Measurements from ENCODE around the gene DCDC2.

DNA sequence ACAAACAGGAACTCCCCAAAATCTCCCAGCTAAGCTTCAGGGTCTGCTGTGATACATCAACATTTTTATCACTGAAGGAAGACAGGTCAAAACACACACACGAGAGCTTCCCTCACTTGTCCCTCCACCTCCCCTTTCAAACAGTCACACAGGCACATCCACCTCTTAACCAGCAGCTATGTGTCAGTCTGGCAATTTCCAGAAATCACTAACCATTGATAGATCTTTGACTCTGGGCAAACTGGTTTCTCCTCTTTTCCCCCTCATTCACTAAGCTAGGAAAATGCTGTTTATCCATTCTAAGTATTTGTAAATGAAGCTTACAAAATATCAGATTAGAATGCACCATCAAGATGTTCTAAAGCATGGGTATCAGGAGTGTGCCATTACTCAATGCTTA lies 87.8 kb downstream of the DCDC2 start:
- TF ChIP-seq POLR2A (IDR thresholded peaks at IDR 0.05) (no peak), POLR2AphosphoS5 (IDR thresholded peaks at IDR 0.05) (no peak)
- TF ChIP-seq, protein P1, sequence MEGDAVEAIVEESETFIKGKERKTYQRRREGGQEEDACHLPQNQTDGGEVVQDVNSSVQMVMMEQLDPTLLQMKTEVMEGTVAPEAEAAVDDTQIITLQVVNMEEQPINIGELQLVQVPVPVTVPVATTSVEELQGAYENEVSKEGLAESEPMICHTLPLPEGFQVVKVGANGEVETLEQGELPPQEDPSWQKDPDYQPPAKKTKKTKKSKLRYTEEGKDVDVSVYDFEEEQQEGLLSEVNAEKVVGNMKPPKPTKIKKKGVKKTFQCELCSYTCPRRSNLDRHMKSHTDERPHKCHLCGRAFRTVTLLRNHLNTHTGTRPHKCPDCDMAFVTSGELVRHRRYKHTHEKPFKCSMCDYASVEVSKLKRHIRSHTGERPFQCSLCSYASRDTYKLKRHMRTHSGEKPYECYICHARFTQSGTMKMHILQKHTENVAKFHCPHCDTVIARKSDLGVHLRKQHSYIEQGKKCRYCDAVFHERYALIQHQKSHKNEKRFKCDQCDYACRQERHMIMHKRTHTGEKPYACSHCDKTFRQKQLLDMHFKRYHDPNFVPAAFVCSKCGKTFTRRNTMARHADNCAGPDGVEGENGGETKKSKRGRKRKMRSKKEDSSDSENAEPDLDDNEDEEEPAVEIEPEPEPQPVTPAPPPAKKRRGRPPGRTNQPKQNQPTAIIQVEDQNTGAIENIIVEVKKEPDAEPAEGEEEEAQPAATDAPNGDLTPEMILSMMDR (IDR thresholded peaks at IDR 0.05): no peak
